HG03280 (cell line): ENCODE measurements around the gene TMEM252.

Source experiments
- ATAC-seq: cut with Tn5 transposase; IDR thresholded peaks from one replicate; pipeline ENCODE4 v1.9.1; 2021; ENCODE audit warnings: mild to moderate bottlenecking, moderate library complexity; ENCODE audit not compliant: unreplicated experiment

Gene TMEM252

GRCh38 chr9:68540712-68541535 lies at the start of gene TMEM252:
Gene TMEM252, minus strand, starts transcription at chr9:68540883. Its CDS starts 69 bp downstream, at chr9:68540814.
- no peak for ATAC-seq

- no peak for ATAC-seq
These were observed 44.5 kb upstream of the TMEM252 start for GRCh38 chr9:68585034-68585761.

- ATAC-seq: peak; percentile 98
These were observed 43.7 kb upstream of the TMEM252 start for GRCh38 chr9:68584189-68585033.

- no peak for ATAC-seq
These were observed 41.0 kb upstream of the TMEM252 start for GRCh38 chr9:68581696-68582095.

- peak; percentile 50 for ATAC-seq
These were observed 37.3 kb upstream of the TMEM252 start for GRCh38 chr9:68577774-68578591.

GRCh38 chr9:68575817-68576216 lies 35.1 kb upstream of the TMEM252 start:
- no peak for ATAC-seq

GRCh38 chr9:68574150-68574549 lies 33.5 kb upstream of the TMEM252 start:
- no peak for ATAC-seq

GRCh38 chr9:68567565-68567964 lies 26.9 kb upstream of the TMEM252 start:
- ATAC-seq: no peak

- ATAC-seq: no peak
These were observed 21.8 kb upstream of the TMEM252 start for GRCh38 chr9:68562461-68562860.

GRCh38 chr9:68560071-68560844 lies 19.6 kb upstream of the TMEM252 start:
- ATAC-seq: no peak

- no peak for ATAC-seq
These were observed 17.9 kb upstream of the TMEM252 start for GRCh38 chr9:68558545-68558944.

- ATAC-seq: no peak
These were observed 14.9 kb upstream of the TMEM252 start for GRCh38 chr9:68555437-68556150.

GRCh38 chr9:68552700-68553476 lies 12.2 kb upstream of the TMEM252 start:
- no peak for ATAC-seq

- no peak for ATAC-seq
These were observed 10.5 kb upstream of the TMEM252 start for GRCh38 chr9:68551191-68551590.

GRCh38 chr9:68548241-68548640 lies 7.6 kb upstream of the TMEM252 start:
- no peak for ATAC-seq

GRCh38 chr9:68547417-68547816 lies 6.7 kb upstream of the TMEM252 start:
- ATAC-seq: no peak

- peak; percentile 88 for ATAC-seq
These were observed 6.1 kb upstream of the TMEM252 start for GRCh38 chr9:68546596-68547390.
